Body of pancreas (tissue), 4 donors: ENCODE data around the gene PPFIA2. TPM values are rescaled to one million over a fixed set of nuclear protein-coding genes. Genes with fewer than 3 reads are reported as not detected.

Experiments used
- ATAC-seq: fragments of 150-250 bp; one replicate; pipeline ENCODE4 v1.9.1; 2016
- DNase-seq, 4 donors: peaks; one replicate each; pipeline ENCODE4 v3.0.0-alpha.2; 2019
- H3K27ac ChIP-seq, 4 donors: fragments of 200-600 bp; sonication (generic); 1 replicate in 3 of 4; 2 replicates in 1 of 4; pipeline versions ENCODE4 v1.5.1 to v1.6.1; 2016 to 2019; ENCODE audit warnings: mild to moderate bottlenecking in 1 of 4, mixed read lengths in 1 of 4, moderate library complexity in 1 of 4
- H3K27me3 ChIP-seq, 2 donors: fragments of 200-600 bp; sonication (generic); one replicate each; pipeline ENCODE4 v1.6.0; 2016; ENCODE audit warnings: mild to moderate bottlenecking in 1 of 2
- H3K36me3 ChIP-seq, 2 donors: fragments of 200-600 bp; sonication (generic); replicated peaks in 1 of 2; 2 replicates each; pipeline ENCODE4 v1.5.1; 2016; ENCODE audit warnings: low read depth in 2 of 2; ENCODE audit not compliant: insufficient read depth in 1 of 2
- H3K4me1 ChIP-seq: fragments of 200-600 bp; sonication (generic); one replicate; pipeline ENCODE4 v1.6.0; 2016
- H3K4me3 ChIP-seq, 2 donors: fragments of 200-600 bp; sonication (generic); 1 replicate in 1 of 2; 2 replicates in 1 of 2; pipeline ENCODE4 v1.5.1; 2016 to 2019
- H3K9me3 ChIP-seq, 3 donors: fragments of 200-600 bp; sonication (generic); 1 replicate in 2 of 3; 2 replicates in 1 of 3; pipeline ENCODE4 v1.5.1; 2016
- POLR2A ChIP-seq, 3 donors: fragments of 450-650 bp; IDR thresholded peaks; one replicate each; pipeline ENCODE4 v1.6.1; 2016; ENCODE audit warnings: antibody characterized with exemption in 3 of 3, mild to moderate bottlenecking in 2 of 3
- WGBS, 2 donors: methylation state at CpG; one replicate each; pipeline ENCODE4 v1.1.5; 2017; 5-methylcytosine and 5-hydroxymethylcytosine counted together
- intact Hi-C: fragments of 100-400 bp; cut with DNase I; formaldehyde crosslinking; loops from one replicate; pipeline ENCODE4 v1.15.1; 2023
- total RNA-seq, 2 donors: library from RNA; depleted of rRNA; stranded (reverse); fragments of >200 nt; gene quantifications; one replicate each; pipeline ENCODE4 v1.1.0, GENCODE V29; 2016
- TF ChIP-seq, protein P1 (sequence below), 7 experiments: fragments of 450-650 bp in 4 of 7; fragments of 200-600 bp in 3 of 7; sonication (generic) in 3 of 7; IDR thresholded peaks; one replicate each; pipeline ENCODE4 v1.5.1; 2016 to 2019; ENCODE audit warnings: antibody characterized with exemption in 7 of 7

PPFIA2 gene
- total RNA-seq, 2 donors from 2014 or later: 0.52 TPM; not detected in 1

DNA sequence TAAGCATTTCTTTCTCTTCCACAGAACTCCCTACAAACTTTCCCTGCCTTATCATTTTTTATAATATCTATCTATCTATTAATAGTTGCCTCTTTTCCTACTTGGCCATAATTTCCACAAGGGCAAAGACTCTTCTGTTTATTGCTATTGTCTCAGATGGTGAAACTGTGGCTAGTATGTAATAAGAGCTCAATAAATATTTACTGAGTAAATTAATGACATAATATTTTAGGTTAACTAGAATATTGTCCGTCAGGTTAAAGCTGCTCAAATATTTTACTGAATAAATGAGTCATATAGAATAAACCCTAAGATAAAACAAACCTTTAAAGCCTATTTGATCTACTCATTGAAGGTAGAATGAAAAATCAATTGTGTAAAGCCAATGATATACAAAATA, 240.5 kb downstream of the PPFIA2 start:
- WGBS, 2 donors: 25 to 29% methylated on average over 1 of the region's 1 CpG
- intact Hi-C loops: no loop called here
- Histone ChIP-seq H3K4me3 (no peak overlapping the region), H3K27me3 (no peaks in the 10 kb centered on the region), H3K4me1 (no peaks in the 10 kb centered on the region), H3K27ac (no peak overlapping the region), H3K9me3 (no peaks in the 10 kb centered on the region), H3K36me3 (no peaks in the 10 kb centered on the region)
- ATAC-seq (no peak), DNase-seq (no peak)
- no peak for TF ChIP-seq POLR2A (IDR thresholded peaks at IDR 0.05)
- TF ChIP-seq, protein P1, sequence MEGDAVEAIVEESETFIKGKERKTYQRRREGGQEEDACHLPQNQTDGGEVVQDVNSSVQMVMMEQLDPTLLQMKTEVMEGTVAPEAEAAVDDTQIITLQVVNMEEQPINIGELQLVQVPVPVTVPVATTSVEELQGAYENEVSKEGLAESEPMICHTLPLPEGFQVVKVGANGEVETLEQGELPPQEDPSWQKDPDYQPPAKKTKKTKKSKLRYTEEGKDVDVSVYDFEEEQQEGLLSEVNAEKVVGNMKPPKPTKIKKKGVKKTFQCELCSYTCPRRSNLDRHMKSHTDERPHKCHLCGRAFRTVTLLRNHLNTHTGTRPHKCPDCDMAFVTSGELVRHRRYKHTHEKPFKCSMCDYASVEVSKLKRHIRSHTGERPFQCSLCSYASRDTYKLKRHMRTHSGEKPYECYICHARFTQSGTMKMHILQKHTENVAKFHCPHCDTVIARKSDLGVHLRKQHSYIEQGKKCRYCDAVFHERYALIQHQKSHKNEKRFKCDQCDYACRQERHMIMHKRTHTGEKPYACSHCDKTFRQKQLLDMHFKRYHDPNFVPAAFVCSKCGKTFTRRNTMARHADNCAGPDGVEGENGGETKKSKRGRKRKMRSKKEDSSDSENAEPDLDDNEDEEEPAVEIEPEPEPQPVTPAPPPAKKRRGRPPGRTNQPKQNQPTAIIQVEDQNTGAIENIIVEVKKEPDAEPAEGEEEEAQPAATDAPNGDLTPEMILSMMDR (IDR thresholded peaks at IDR 0.05): no peak

DNA sequence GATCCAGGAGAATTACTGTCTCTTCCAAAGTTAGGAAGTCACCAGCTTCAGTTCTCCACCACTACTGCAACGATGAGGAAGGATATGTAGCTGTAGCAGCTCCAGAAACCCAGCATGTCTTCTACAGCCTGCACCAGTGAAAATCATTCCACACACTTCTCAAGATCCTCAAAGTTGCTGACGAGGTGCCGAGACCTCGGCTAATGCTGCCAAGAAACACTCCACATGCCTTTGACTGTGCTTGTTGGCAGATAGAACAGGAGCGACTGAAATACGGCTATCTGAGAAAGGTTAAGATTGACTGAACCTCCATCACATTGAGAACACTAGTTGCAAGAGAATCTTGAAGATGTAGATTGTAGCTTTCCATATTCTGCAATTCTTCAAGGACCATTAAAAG, 241.9 kb downstream of the PPFIA2 start:
- DNase-seq: no peak
- WGBS, 2 donors: 63 to 71% methylated on average over 6 of the region's 6 CpGs
- intact Hi-C loops: no loop called here
- Histone ChIP-seq H3K4me3 (no peak overlapping the region), H3K4me1 (no peaks in the 10 kb centered on the region), H3K27ac (no peak overlapping the region), H3K9me3 (no peaks in the 10 kb centered on the region), H3K27me3 (no peaks in the 10 kb centered on the region), H3K36me3 (no peaks in the 10 kb centered on the region)
- no peak for TF ChIP-seq POLR2A (IDR thresholded peaks at IDR 0.05)
- TF ChIP-seq, protein P1 (IDR thresholded peaks at IDR 0.05): no peak
- ATAC-seq: no peak

DNA sequence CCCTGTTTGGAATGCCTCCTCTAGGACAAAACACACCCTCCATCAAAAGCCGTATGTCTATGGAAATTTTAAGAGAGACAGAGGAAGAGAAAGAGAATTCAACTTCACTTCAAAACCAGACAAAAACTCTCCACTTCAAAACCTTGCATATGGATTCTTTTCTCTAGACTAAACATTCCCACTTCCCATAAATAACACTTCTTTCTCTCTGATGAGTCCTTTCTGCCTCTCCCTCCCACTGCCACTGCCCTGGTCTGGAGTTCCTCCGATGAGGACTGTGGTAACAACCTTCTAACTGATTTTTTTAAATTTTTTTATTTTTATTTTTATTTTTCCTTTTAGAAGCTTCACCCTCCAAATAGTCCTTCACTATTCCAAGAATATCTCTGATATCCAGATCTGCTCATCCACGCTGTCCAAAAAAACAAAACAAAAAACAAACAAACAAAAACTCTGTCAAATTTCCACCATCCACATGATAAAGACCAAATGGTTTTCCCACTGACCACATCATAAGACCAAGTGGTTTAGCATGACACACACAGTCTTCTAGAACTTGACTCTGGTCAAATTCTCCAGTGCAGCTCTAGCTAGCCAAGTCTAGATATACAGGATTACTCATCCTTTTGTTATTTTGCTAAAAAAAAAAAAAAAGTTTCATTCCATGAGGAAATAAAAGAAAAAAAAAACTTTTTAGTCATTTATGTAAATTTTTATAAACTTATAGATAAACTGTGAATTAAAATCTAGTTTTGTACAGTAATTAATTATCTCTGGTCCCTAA, 256.0 kb downstream of the PPFIA2 start:
- H3K4me3 ChIP-seq: no peak overlapping the region
- DNase-seq (peak in 1 of 4 donors; percentile 2), ATAC-seq (no peak)
- H3K27me3 ChIP-seq: no peaks in the 10 kb centered on the region
- TF ChIP-seq, protein P1 (IDR thresholded peaks at IDR 0.05): no peak
- no peak for TF ChIP-seq POLR2A (IDR thresholded peaks at IDR 0.05)
- H3K4me1 ChIP-seq: no peaks in the 10 kb centered on the region
- H3K9me3 ChIP-seq: no peaks in the 10 kb centered on the region
- 50 to 57% methylated on average over 3 of the region's 3 CpGs for WGBS, 2 donors
- intact Hi-C loops: no loop called here
- H3K36me3 ChIP-seq: no peaks in the 10 kb centered on the region
- H3K27ac ChIP-seq: no peak overlapping the region

DNA sequence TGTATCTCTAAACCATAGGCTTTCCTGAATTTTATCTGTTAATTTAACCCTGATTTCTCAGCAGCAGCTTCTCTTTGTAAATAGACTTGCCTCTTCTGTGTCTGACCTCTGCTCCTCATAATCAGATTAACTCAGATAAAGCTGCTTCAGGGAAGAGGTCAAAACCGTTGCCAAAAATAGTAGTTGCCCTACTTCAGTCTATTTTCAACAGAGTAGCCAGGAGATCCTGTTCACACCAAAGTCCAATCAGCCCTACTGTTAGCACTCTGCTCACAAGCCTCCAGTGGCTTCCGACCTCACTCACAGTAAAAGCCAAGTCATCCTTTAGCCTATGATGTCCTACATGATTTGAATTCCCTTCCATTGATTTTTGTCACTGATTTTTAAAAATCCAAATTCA, 258.4 kb downstream of the PPFIA2 start:
- 41 to 49% methylated on average over 2 of the region's 2 CpGs for WGBS, 2 donors
- DNase-seq (no peak), ATAC-seq (no peak)
- Histone ChIP-seq H3K4me1 (no peaks in the 10 kb centered on the region), H3K36me3 (no peaks in the 10 kb centered on the region), H3K27ac (no peak overlapping the region), H3K27me3 (no peaks in the 10 kb centered on the region), H3K4me3 (no peak overlapping the region), H3K9me3 (no peaks in the 10 kb centered on the region)
- intact Hi-C loops: no loop called here
- TF ChIP-seq, protein P1 (IDR thresholded peaks at IDR 0.05): no peak
- no peak for TF ChIP-seq POLR2A (IDR thresholded peaks at IDR 0.05)

DNA sequence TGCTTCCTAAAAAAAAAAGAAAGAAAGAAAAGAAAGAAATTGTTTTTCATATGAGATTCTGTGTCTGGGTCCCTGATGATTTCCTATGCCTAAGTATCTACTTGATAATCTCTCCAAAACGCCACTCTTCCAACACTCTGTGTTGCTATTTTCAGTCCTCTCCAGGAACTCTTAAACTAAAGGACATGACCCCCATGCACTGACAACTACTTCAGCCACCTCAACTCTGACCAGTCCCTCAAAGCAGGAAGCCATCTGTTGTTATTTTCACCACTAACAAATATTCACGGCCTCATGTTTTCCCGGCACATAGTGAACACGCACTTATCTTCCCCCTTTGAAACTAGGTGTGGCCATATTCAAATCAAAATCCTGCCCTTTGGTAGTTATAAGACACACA, 259.3 kb downstream of the PPFIA2 start:
- Histone ChIP-seq H3K27me3 (no peaks in the 10 kb centered on the region), H3K4me1 (no peaks in the 10 kb centered on the region), H3K4me3 (no peak overlapping the region), H3K9me3 (no peaks in the 10 kb centered on the region), H3K27ac (no peak overlapping the region), H3K36me3 (no peaks in the 10 kb centered on the region)
- TF ChIP-seq POLR2A (IDR thresholded peaks at IDR 0.05): no peak
- TF ChIP-seq, protein P1 (IDR thresholded peaks at IDR 0.05): no peak
- ATAC-seq: no peak
- DNase-seq: no peak
- intact Hi-C loops: no loop called here
- WGBS, 2 donors: 37 to 57% methylated on average over 4 of the region's 4 CpGs
